ENCODE data around the gene PNLIPRP2.

DNA sequence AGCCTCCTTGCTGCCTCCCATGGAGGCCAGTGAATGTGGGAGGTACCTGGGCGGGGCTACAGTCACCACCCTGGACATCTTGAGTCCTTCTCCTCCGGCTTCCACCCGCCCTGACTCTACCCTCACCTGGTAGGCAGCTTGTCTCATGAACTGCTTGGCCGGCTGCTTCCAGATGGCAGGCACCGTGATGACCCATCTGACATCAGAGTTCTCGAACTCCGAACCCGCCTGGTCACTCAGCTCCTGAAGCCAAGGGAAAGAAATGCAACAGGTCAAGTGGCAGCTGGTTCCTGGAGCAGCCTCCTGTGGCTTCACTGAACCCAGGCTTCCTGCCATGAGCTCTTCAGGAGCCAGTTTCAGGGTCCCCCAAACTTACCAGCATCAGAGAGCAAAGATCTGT lies 71.5 kb downstream of the PNLIPRP2 start:
- TF ChIP-seq CTCF (IDR thresholded peaks at IDR 0.05; ENCODE audit: borderline replicate concordance, extremely low read depth, low read length, poor library complexity, severe bottlenecking) (no peak), EZH2 (IDR thresholded peaks at IDR 0.05; ENCODE audit: borderline replicate concordance, low read depth, low read length, severe bottlenecking) (no peak)
